CD4-positive, alpha-beta T cell treated with Interleukin-15 for 1 hour (primary cell): ENCODE results near the gene TTC13.
"Not testable (repeated sequence)": the region's sequence is repeated elsewhere in the genome, so short reads cannot be mapped to it uniquely, and the experiment has no call there.

ENCODE experiments used
- DNase-seq: peaks from one replicate; pipeline ENCODE4 v3.0.0-alpha.2; 2020

Gene TTC13

GRCh38 chr1:230987448-230987847, 8.8 kb upstream of the TTC13 start:
- DNase-seq, result no peak

GRCh38 chr1:230986976-230987375, 8.3 kb upstream of the TTC13 start:
- DNase-seq, result no peak

- no peak for DNase-seq
Observed at GRCh38 chr1:230985711-230986110, 7.0 kb upstream of the TTC13 start.

GRCh38 chr1:230984622-230985515, 6.2 kb upstream of the TTC13 start:
- DNase-seq, result not testable (repeated sequence)

- DNase-seq, result no peak
Observed at GRCh38 chr1:230983811-230984210, 5.2 kb upstream of the TTC13 start.

- no peak for DNase-seq
Observed at GRCh38 chr1:230982696-230983095, 4.0 kb upstream of the TTC13 start.

- no peak for DNase-seq
Observed at GRCh38 chr1:230979952-230980351, 1.3 kb upstream of the TTC13 start.

GRCh38 chr1:230979389-230979716, 692 bp upstream of the TTC13 start:
- DNase-seq, result no peak

- no peak for DNase-seq
Observed at GRCh38 chr1:230977761-230978490, 735 bp downstream of the TTC13 start.

- peak; percentile 54 for DNase-seq
Observed at GRCh38 chr1:230976825-230977747, 1.6 kb downstream of the TTC13 start.

- no peak for DNase-seq
Observed at GRCh38 chr1:230976360-230976759, 2.3 kb downstream of the TTC13 start.

- DNase-seq, result no peak
Observed at GRCh38 chr1:230975636-230976035, 3.0 kb downstream of the TTC13 start.

GRCh38 chr1:230972855-230973271, 5.8 kb downstream of the TTC13 start:
- peak; percentile 48 for DNase-seq

GRCh38 chr1:230971771-230972170, 6.9 kb downstream of the TTC13 start:
- DNase-seq, result no peak

GRCh38 chr1:230970432-230970831, 8.2 kb downstream of the TTC13 start:
- DNase-seq, result no peak

GRCh38 chr1:230966358-230966873, 12.2 kb downstream of the TTC13 start:
- DNase-seq, result no peak

- no peak for DNase-seq
Observed at GRCh38 chr1:230965535-230965934, 13.1 kb downstream of the TTC13 start.

- no peak for DNase-seq
Observed at GRCh38 chr1:230964896-230965295, 13.8 kb downstream of the TTC13 start.

GRCh38 chr1:230958370-230958769, 20.3 kb downstream of the TTC13 start:
- DNase-seq, result no peak

- DNase-seq, result no peak
Observed at GRCh38 chr1:230957580-230957989, 21.1 kb downstream of the TTC13 start.

GRCh38 chr1:230950404-230950803, 28.3 kb downstream of the TTC13 start:
- no peak for DNase-seq

- no peak for DNase-seq
Observed at GRCh38 chr1:230948903-230949302, 29.8 kb downstream of the TTC13 start.

GRCh38 chr1:230948301-230948700, 30.4 kb downstream of the TTC13 start:
- no peak for DNase-seq
